ENCODE data around the gene BOLA3.

BOLA3 gene

GRCh38 chr2:74149247-74149525, 1.5 kb upstream of the BOLA3 start:
- DNase-seq (ENCODE audit: low read depth), result no peak

GRCh38 chr2:74148457-74149246, 940 bp upstream of the BOLA3 start:
- no peak for DNase-seq (ENCODE audit: low read depth)
- H3K4me3 ChIP-seq (ENCODE audit: low read length), result peak overlapping the region; percentile 78
- TF ChIP-seq CTCF (conservative IDR thresholded peaks at IDR 0.05; ENCODE audit: low read length), result no peak

More at GRCh38 chr2:74149247-74149525, 1.5 kb upstream of the BOLA3 start:
- no peak for TF ChIP-seq CTCF (conservative IDR thresholded peaks at IDR 0.05; ENCODE audit: low read length)
- no peak overlapping the region for H3K4me3 ChIP-seq (ENCODE audit: low read length)

GRCh38 chr2:74146929-74147726, 584 bp downstream of the BOLA3 start:
- H3K4me3 ChIP-seq (ENCODE audit: low read length), result peak overlapping the region; percentile 78
- peak; percentile 35 for DNase-seq (ENCODE audit: low read depth)
- TF ChIP-seq CTCF (conservative IDR thresholded peaks at IDR 0.05; ENCODE audit: low read length), result no peak

- no peak for TF ChIP-seq CTCF (conservative IDR thresholded peaks at IDR 0.05; ENCODE audit: low read length)
- H3K4me3 ChIP-seq (ENCODE audit: low read length), result no peak overlapping the region
- DNase-seq (ENCODE audit: low read depth), result no peak
Measured at GRCh38 chr2:74142340-74142739, 5.4 kb downstream of the BOLA3 start.

- H3K4me3 ChIP-seq (ENCODE audit: low read length), result no peak overlapping the region
- DNase-seq (ENCODE audit: low read depth), result no peak
- no peak for TF ChIP-seq CTCF (conservative IDR thresholded peaks at IDR 0.05; ENCODE audit: low read length)
Measured at GRCh38 chr2:74138600-74139323, 8.9 kb downstream of the BOLA3 start.

- TF ChIP-seq CTCF (conservative IDR thresholded peaks at IDR 0.05; ENCODE audit: low read length), result no peak
Measured at GRCh38 chr2:74137651-74138599, 9.8 kb downstream of the BOLA3 start.

More at GRCh38 chr2:74137651-74138599, 9.8 kb downstream of the BOLA3 start:
- H3K4me3 ChIP-seq (ENCODE audit: low read length), result no peak overlapping the region
- DNase-seq (ENCODE audit: low read depth), result no peak
